Dermis microvascular lymphatic vessel endothelial cell (primary cell): ENCODE data around the gene BCR. TPM values are rescaled to one million over a fixed set of nuclear protein-coding genes. Genes with fewer than 3 reads are reported as not detected.
"Not testable (repeated sequence)": the region's sequence is repeated elsewhere in the genome, so short reads cannot be mapped to it uniquely, and the experiment has no call there.

Experiments
- DNase-seq, 2 donors: peaks; one replicate each; pipeline versions ENCODE4 v3.0.0 to v3.0.0-alpha.2; 2010; ENCODE audit warnings: low read depth in 2 of 2
- total RNA-seq: library from RNA; depleted of rRNA; stranded (reverse); fragments of >200 nt; gene quantifications from 2 replicates; pipeline ENCODE4 v1.2.1, GENCODE V29; 2014

Gene BCR
- total RNA-seq, 1 donor from 2014 or later, result 95.9 TPM

- no peak for DNase-seq
These were observed 183.4 kb downstream of the BCR start for GRCh38 chr22:23363683-23364082.

GRCh38 chr22:23364389-23364788, 184.1 kb downstream of the BCR start:
- no peak for DNase-seq

- DNase-seq, result no peak
These were observed 185.2 kb downstream of the BCR start for GRCh38 chr22:23365524-23365923.

GRCh38 chr22:23365961-23366360, 185.7 kb downstream of the BCR start:
- DNase-seq, result no peak

GRCh38 chr22:23367196-23367595, 186.9 kb downstream of the BCR start:
- not testable (repeated sequence) for DNase-seq

Other genes with a start within 250 kb of the BCR start
- gene GNAZ, start 110.0 kb upstream of the BCR start, total RNA-seq, result 0.38 and 0.51 TPM in 2 replicates
- gene RSPH14, start 38.5 kb upstream of the BCR start, total RNA-seq, result under 0.01 and 0.13 TPM in 2 replicates
- gene RAB36, start 35.0 kb upstream of the BCR start, total RNA-seq, result 0.51 and 0.77 TPM in 2 replicates